Measurements from ENCODE around the gene MAP4. TPM values are rescaled to one million over a fixed set of nuclear protein-coding genes. Genes with fewer than 3 reads are reported as not detected.

MAP4 gene
- total and polyA plus RNA-seq, 2 donors (not counting 3 experiments of a cell fraction or from before 2014, with no cell fraction given), result 121 to 290 TPM

GRCh38 chr3:47856669-47857068 lies 159.5 kb downstream of the MAP4 start:
- Histone ChIP-seq H3K4me3 (replicated peaks in 1 of 3; ENCODE audit: insufficient read depth in 1 of 3, low read depth in 1 of 3, low read length in 3 of 3) (no peak overlapping the region), H2AFZ (ENCODE audit: low read depth, low read length) (no peak overlapping the region), H3K36me3 (ENCODE audit: control insufficient read depth in 2 of 2, extremely low read depth in 1 of 2, insufficient read depth in 2 of 2, low read length in 2 of 2) (peaks cover 23 to 41% of the 10 kb centered on the region in 2 experiments), H3K4me1 (ENCODE audit: control insufficient read depth, extremely low read depth, insufficient read depth, low read length) (no peaks in the 10 kb centered on the region), H3K79me2 (ENCODE audit: control insufficient read depth, insufficient read depth, low read length) (no peaks in the 10 kb centered on the region), H3K27me3 (ENCODE audit: control insufficient read depth in 2 of 2, insufficient read depth in 2 of 2, low read length in 2 of 2) (no peaks in the 10 kb centered on the region), H3K9me1 (replicated peaks; ENCODE audit: control insufficient read depth, extremely low read depth, insufficient read depth, low read length) (no peaks in the 10 kb centered on the region), H3K27ac (ENCODE audit: insufficient read depth, low read depth, low read length) (no peak overlapping the region), H3K9ac (replicated peaks; ENCODE audit: extremely low read depth, insufficient read depth, low read length) (no peak overlapping the region), H3K4me2 (ENCODE audit: insufficient read depth, low read length) (no peak overlapping the region), H3K9me3 (replicated peaks; ENCODE audit: control insufficient read depth, insufficient read depth, low read length) (no peaks in the 10 kb centered on the region), H4K20me1 (replicated peaks; ENCODE audit: control insufficient read depth, extremely low read depth, insufficient read depth, low read length) (no peaks in the 10 kb centered on the region)
- ChIA-PET CTCF (interaction anchor here (0.6 to 2.0 kb wide), 3 partner anchors 19 to 301 kb away, joined by 3 to 8 read pairs (median 3); no protein-coding TSS in a partner anchor), POLR2A (no interaction called here)
- dilution Hi-C loops (cut with MboI; ENCODE audit: extremely low pct_ligation_motif_present, low sequenced_read_pairs) (no loop called here), intact Hi-C loops (cut with micrococcal nuclease) (no loop called here)
- TF ChIP-seq FOS (IDR thresholded peaks at IDR 0.05; ENCODE audit: borderline replicate concordance, insufficient read depth, low read length), result no peak
- TF ChIP-seq MYC (IDR thresholded peaks at IDR 0.05; ENCODE audit: low read depth, low read length), result no peak
- TF ChIP-seq, protein P1, sequence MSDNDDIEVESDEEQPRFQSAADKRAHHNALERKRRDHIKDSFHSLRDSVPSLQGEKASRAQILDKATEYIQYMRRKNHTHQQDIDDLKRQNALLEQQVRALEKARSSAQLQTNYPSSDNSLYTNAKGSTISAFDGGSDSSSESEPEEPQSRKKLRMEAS (IDR thresholded peaks at IDR 0.05; ENCODE audit: insufficient read depth, insufficient read length), result no peak
- TF ChIP-seq POLR2A (IDR thresholded peaks at IDR 0.05; ENCODE audit: low read depth, low read length), result no peak
- TF ChIP-seq POLR2AphosphoS5 (IDR thresholded peaks at IDR 0.05; ENCODE audit: insufficient read depth, low read depth, low read length), result no peak
- TF ChIP-seq EZH2 (IDR thresholded peaks at IDR 0.05; ENCODE audit: borderline replicate concordance, low read depth, low read length, severe bottlenecking), result no peak
- no peak for TF ChIP-seq JUN (IDR thresholded peaks at IDR 0.05; ENCODE audit: borderline replicate concordance, insufficient read depth, insufficient read length, low read depth)
- TF ChIP-seq GATA2 (IDR thresholded peaks at IDR 0.05; ENCODE audit: insufficient read depth, insufficient read length, low read depth, low read length), result no peak
- TF ChIP-seq, protein P2, sequence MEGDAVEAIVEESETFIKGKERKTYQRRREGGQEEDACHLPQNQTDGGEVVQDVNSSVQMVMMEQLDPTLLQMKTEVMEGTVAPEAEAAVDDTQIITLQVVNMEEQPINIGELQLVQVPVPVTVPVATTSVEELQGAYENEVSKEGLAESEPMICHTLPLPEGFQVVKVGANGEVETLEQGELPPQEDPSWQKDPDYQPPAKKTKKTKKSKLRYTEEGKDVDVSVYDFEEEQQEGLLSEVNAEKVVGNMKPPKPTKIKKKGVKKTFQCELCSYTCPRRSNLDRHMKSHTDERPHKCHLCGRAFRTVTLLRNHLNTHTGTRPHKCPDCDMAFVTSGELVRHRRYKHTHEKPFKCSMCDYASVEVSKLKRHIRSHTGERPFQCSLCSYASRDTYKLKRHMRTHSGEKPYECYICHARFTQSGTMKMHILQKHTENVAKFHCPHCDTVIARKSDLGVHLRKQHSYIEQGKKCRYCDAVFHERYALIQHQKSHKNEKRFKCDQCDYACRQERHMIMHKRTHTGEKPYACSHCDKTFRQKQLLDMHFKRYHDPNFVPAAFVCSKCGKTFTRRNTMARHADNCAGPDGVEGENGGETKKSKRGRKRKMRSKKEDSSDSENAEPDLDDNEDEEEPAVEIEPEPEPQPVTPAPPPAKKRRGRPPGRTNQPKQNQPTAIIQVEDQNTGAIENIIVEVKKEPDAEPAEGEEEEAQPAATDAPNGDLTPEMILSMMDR (IDR thresholded peaks at IDR 0.05; ENCODE audit: extremely low read depth in 1 of 2, insufficient read depth in 1 of 2, low read depth in 1 of 2, low read length in 2 of 2), result no peak
- DNase-seq (ENCODE audit: low read depth, low spot score) (no peak), FAIRE-seq (no peak)
- no TSS peak for BruUV-seq (replicated peaks)

Data from endothelial cell of umbilical vein (primary cell).